Panc1 (cell line): ENCODE measurements around the gene TBC1D12. TPM values are rescaled to one million over a fixed set of nuclear protein-coding genes. Genes with fewer than 3 reads are reported as not detected.

Experiments
- ATAC-seq: fragments of 200-7000 bp; cut with Tn5 transposase; 2 replicates; pipeline ENCODE4 v1.9.1; 2020; ENCODE audit warnings: mild to moderate bottlenecking, moderate library complexity
- BruUV-seq: library from RNA; stranded (reverse); fragments of 400-500 nt; replicated peaks from 2 replicates; lab custom pipeline; 2021; lab: Mats Ljungman, UMichigan
- CTCF ChIA-PET: fragments of 300-600 bp; sonication (Branson Sonifier 250); formaldehyde crosslinking; loops from one replicate; lab custom pipeline; 2022; ENCODE audit warnings: antibody characterized with exemption; lab: Charles Lee
- POLR2A ChIA-PET: fragments of 300-600 bp; sonication (Branson Sonifier 250); formaldehyde crosslinking; loops from one replicate; lab custom pipeline; 2022; ENCODE audit warnings: antibody characterized with exemption; lab: Charles Lee
- DNase-seq: peaks from one replicate; pipeline ENCODE4 v3.0.0-alpha.2; 2010; ENCODE audit warnings: low read depth, low spot score
- H3K27ac ChIP-seq: 2 replicates; pipeline ENCODE4 v1.5.1; 2011; ENCODE audit warnings: mild to moderate bottlenecking, low read length, inconsistent platforms
- H3K27me3 ChIP-seq: fragments of 200-500 bp; sonication (Bioruptor generic); 2 replicates; pipeline ENCODE4 v1.6.0; 2014; ENCODE audit warnings: low read length, inconsistent platforms; ENCODE audit not compliant: control insufficient read depth, insufficient read depth
- H3K36me3 ChIP-seq: fragments of 200-500 bp; sonication (Bioruptor generic); 2 replicates; pipeline ENCODE4 v1.5.1; 2014; ENCODE audit warnings: inconsistent platforms, mild to moderate bottlenecking, low read length, moderate library complexity; ENCODE audit not compliant: control insufficient read depth, insufficient read depth
- H3K4me1 ChIP-seq: 2 replicates; pipeline ENCODE4 v1.5.1; 2011; ENCODE audit warnings: inconsistent platforms, mild to moderate bottlenecking, low read length, moderate library complexity; ENCODE audit not compliant: control insufficient read depth, insufficient read depth
- H3K4me3 ChIP-seq, 2 experiments: 2 replicates each; pipeline ENCODE4 v1.5.1; 2011 to 2012; ENCODE audit warnings: low read depth in 2 of 2, low read length in 2 of 2, mild to moderate bottlenecking in 2 of 2, inconsistent platforms in 1 of 2, moderate library complexity in 1 of 2
- H3K9me3 ChIP-seq: fragments of 200-500 bp; sonication (Bioruptor generic); 2 replicates; pipeline ENCODE4 v1.5.1; 2014; ENCODE audit warnings: low read depth, mild to moderate bottlenecking, inconsistent platforms, low read length, moderate library complexity; ENCODE audit not compliant: control insufficient read depth, insufficient read depth
- POLR2AphosphoS5 ChIP-seq: IDR thresholded peaks from 2 replicates; pipeline ENCODE4 v1.6.1; 2012; ENCODE audit warnings: mild to moderate bottlenecking, low read depth, low read length, moderate library complexity
- SIN3A ChIP-seq: IDR thresholded peaks from 2 replicates; pipeline ENCODE4 v1.6.1; 2012; ENCODE audit warnings: low read depth, mild to moderate bottlenecking, low read length, moderate library complexity, borderline replicate concordance; ENCODE audit not compliant: insufficient read depth
- TCF7L2 ChIP-seq: IDR thresholded peaks from 2 replicates; pipeline ENCODE4 v1.6.1; 2011; ENCODE audit warnings: mild to moderate bottlenecking, low read depth, low read length, inconsistent platforms
- in situ Hi-C: cut with HindIII; loops from 2 replicates; pipeline ENCODE4 v1.10.0; 2016; ENCODE audit warnings: low sequenced_read_pairs, low pct_unique_long_range_greater_than_20kb
- intact Hi-C: fragments of 100-400 bp; cut with micrococcal nuclease; formaldehyde crosslinking; loops from one replicate; pipeline ENCODE4 v1.10.0; 2022; ENCODE audit not compliant: unreplicated experiment
- total RNA-seq: library from RNA; stranded (reverse); gene quantifications from one replicate; pipeline ENCODE4 v1.2.1, GENCODE V29; 2021; ENCODE audit not compliant: unreplicated experiment
- TF ChIP-seq, protein P1 (sequence below), 2 experiments: IDR thresholded peaks; 2 replicates each; pipeline ENCODE4 v1.6.1; 2011 to 2012; ENCODE audit warnings: low read depth in 2 of 2, control low read depth in 1 of 2, low read length in 1 of 2, mild to moderate bottlenecking in 1 of 2, moderate library complexity in 1 of 2; ENCODE audit not compliant: insufficient read depth in 1 of 2
- TF ChIP-seq, protein P2 (sequence below): fragments of 450-650 bp; IDR thresholded peaks from 2 replicates; pipeline ENCODE4 v1.5.1; 2017; ENCODE audit warnings: mild to moderate bottlenecking

The TBC1D12 gene
- total RNA-seq, 1 experiment from 2014 or later = 23.7 TPM

DNA sequence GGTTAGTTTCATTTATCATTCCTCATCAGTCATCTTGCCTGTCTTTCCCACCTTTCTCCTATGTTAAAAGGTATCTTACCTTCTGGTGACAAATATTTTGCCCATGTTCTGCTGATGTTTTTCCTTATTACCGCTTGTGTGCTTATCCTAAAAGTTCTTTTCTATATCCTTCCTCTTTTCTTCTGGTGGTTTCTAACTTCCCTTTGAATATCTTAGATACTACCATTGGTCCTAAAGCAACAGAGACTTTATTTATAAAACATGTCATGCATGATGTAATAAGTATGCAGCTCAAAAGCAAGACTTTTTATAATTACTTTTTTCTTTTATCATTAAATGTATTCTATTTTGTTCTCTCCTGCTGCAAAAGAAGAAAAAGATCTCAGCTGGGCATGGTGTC is 24.8 kb downstream of the TBC1D12 start:
- DNase-seq (no peak), ATAC-seq (no peak)
- no peak overlapping the region for H3K4me3 ChIP-seq
- H3K9me3 ChIP-seq = peaks cover 21% of the 10 kb centered on the region
- ChIA-PET POLR2A (interaction anchor here (0.8 kb wide), 1 partner anchor 29 kb away, joined by 7 read pairs; no protein-coding TSS in a partner anchor), CTCF (no interaction called here)
- TF ChIP-seq, protein P1, sequence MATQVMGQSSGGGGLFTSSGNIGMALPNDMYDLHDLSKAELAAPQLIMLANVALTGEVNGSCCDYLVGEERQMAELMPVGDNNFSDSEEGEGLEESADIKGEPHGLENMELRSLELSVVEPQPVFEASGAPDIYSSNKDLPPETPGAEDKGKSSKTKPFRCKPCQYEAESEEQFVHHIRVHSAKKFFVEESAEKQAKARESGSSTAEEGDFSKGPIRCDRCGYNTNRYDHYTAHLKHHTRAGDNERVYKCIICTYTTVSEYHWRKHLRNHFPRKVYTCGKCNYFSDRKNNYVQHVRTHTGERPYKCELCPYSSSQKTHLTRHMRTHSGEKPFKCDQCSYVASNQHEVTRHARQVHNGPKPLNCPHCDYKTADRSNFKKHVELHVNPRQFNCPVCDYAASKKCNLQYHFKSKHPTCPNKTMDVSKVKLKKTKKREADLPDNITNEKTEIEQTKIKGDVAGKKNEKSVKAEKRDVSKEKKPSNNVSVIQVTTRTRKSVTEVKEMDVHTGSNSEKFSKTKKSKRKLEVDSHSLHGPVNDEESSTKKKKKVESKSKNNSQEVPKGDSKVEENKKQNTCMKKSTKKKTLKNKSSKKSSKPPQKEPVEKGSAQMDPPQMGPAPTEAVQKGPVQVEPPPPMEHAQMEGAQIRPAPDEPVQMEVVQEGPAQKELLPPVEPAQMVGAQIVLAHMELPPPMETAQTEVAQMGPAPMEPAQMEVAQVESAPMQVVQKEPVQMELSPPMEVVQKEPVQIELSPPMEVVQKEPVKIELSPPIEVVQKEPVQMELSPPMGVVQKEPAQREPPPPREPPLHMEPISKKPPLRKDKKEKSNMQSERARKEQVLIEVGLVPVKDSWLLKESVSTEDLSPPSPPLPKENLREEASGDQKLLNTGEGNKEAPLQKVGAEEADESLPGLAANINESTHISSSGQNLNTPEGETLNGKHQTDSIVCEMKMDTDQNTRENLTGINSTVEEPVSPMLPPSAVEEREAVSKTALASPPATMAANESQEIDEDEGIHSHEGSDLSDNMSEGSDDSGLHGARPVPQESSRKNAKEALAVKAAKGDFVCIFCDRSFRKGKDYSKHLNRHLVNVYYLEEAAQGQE (IDR thresholded peaks at IDR 0.05; ENCODE audit: insufficient read depth in 1 of 2, low read depth in 2 of 2, low read length in 1 of 2) = no peak
- TF ChIP-seq TCF7L2 = no peak
- TF ChIP-seq, protein P2, sequence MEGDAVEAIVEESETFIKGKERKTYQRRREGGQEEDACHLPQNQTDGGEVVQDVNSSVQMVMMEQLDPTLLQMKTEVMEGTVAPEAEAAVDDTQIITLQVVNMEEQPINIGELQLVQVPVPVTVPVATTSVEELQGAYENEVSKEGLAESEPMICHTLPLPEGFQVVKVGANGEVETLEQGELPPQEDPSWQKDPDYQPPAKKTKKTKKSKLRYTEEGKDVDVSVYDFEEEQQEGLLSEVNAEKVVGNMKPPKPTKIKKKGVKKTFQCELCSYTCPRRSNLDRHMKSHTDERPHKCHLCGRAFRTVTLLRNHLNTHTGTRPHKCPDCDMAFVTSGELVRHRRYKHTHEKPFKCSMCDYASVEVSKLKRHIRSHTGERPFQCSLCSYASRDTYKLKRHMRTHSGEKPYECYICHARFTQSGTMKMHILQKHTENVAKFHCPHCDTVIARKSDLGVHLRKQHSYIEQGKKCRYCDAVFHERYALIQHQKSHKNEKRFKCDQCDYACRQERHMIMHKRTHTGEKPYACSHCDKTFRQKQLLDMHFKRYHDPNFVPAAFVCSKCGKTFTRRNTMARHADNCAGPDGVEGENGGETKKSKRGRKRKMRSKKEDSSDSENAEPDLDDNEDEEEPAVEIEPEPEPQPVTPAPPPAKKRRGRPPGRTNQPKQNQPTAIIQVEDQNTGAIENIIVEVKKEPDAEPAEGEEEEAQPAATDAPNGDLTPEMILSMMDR = no peak
- TF ChIP-seq POLR2AphosphoS5 = no peak
- no peak for TF ChIP-seq SIN3A
- peaks cover 4% of the 10 kb centered on the region; the same call in 1 of the 2 replicates for H3K4me1 ChIP-seq
- H3K27ac ChIP-seq = no peak overlapping the region
- H3K27me3 ChIP-seq = no peaks in the 10 kb centered on the region
- intact Hi-C loops (no loop called here), in situ Hi-C loops (no loop called here)
- H3K36me3 ChIP-seq = no peaks in the 10 kb centered on the region
- BruUV-seq = no TSS peak

DNA sequence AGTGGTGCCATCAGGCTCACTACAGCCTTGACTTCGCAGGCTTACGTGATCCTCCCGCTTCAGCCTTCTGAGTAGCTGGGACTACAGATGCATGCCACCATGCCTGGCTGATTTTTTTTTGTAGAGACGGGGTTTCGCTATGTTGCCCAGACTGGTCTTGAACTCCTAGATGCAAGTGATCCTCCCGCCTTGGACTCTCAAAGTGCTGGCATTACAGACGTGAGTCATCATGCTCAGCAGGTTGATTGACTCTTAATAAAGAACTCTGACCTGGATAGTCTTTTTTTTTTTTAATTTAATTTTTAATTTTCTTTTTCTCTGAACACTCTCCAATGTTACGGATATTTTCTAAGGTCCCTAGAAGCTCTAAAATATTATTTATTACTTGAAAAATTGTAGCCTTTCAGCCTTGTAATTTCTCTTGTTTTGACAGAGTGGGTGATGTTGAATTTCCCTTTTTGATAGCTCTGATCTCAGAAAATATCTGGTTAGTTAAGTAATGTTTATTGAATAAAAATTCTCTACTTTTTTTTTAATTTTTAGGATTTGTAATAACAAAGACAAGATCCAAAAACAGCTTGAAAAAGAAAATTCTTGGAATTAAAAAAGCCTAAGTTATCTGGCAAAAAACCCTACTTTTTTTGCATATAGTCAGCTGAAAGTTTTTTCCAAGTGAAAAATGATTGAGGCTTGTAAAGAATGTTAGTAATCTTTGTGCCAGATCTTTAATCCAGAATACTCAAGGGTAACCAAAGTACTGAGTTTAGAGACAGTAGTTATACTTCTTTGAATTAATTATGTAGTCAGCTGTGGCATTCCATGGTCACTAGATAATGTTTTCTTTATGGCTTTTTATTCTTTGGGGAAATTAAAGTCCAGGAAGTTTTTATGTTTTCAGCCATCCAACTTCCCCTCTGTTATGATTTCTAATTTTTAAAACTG is 26.7 kb downstream of the TBC1D12 start:
- ATAC-seq = no peak
- Histone ChIP-seq H3K36me3 (no peaks in the 10 kb centered on the region), H3K4me3 (no peak overlapping the region), H3K27me3 (no peaks in the 10 kb centered on the region), H3K4me1 (peaks cover 4% of the 10 kb centered on the region; the same call in 1 of the 2 replicates), H3K27ac (no peak overlapping the region), H3K9me3 (peaks cover 21% of the 10 kb centered on the region)
- CTCF ChIA-PET = interaction anchor here (0.7 kb wide), 1 partner anchor 27 kb away, joined by 4 read pairs; no protein-coding TSS in a partner anchor
- no peak for TF ChIP-seq SIN3A
- TF ChIP-seq POLR2AphosphoS5 = no peak
- TF ChIP-seq, protein P2 = no peak
- no peak for TF ChIP-seq TCF7L2
- TF ChIP-seq, protein P1 (IDR thresholded peaks at IDR 0.05; ENCODE audit: insufficient read depth in 1 of 2, low read depth in 2 of 2, low read length in 1 of 2) = no peak
- intact Hi-C loops (no loop called here), in situ Hi-C loops (no loop called here)
- no TSS peak for BruUV-seq
- POLR2A ChIA-PET = interaction anchor here (0.7 kb wide), 1 partner anchor 17 kb away, joined by 7 read pairs; no protein-coding TSS in a partner anchor
- no peak for DNase-seq
